ENCODE results near the gene CTCFL. TPM values are rescaled to one million over a fixed set of nuclear protein-coding genes. Genes with fewer than 3 reads are reported as not detected.
A peak's percentile ranks its signal among the peaks of the same experiment; 100 is the strongest.

The CTCFL gene
- total and polyA plus RNA-seq, 4 donors: not detected

DNA sequence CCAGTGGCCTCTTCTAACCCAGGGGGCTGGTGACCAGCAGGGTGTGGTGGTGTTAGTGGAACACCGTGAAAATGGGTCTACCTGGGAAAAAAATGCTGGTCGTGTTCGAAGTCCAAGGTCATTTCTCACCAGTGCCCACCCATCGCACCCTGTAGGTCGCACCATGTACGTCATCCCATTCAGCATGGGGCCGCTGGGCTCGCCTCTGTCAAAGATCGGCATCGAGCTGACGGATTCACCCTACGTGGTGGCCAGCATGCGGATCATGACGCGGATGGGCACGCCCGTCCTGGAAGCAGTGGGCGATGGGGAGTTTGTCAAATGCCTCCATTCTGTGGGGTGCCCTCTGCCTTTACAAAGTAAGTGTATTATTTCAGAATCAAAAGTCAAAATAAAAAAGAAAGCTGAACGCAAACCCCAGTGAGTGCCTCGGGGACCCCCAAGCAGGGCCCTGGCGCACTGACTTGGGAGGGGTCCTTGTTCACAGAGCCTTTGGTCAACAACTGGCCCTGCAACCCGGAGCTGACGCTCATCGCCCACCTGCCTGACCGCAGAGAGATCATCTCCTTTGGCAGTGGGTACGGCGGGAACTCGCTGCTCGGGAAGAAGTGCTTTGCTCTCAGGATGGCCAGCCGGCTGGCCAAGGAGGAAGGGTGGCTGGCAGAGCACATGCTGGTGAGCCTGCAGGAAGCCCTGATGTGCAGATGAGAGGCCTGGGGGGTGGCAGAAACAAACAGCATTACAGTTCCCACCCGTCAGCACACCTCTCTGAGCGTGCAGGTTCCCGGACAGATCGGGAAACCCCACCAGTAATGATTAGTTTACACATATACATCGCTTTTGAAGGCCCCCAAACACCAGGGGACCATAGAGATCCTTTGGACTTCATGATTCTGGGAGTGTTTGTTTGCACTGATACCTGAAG, 37.9 kb upstream of the CTCFL start:
- intact Hi-C loops (cut with DNase I): no loop called here

DNA sequence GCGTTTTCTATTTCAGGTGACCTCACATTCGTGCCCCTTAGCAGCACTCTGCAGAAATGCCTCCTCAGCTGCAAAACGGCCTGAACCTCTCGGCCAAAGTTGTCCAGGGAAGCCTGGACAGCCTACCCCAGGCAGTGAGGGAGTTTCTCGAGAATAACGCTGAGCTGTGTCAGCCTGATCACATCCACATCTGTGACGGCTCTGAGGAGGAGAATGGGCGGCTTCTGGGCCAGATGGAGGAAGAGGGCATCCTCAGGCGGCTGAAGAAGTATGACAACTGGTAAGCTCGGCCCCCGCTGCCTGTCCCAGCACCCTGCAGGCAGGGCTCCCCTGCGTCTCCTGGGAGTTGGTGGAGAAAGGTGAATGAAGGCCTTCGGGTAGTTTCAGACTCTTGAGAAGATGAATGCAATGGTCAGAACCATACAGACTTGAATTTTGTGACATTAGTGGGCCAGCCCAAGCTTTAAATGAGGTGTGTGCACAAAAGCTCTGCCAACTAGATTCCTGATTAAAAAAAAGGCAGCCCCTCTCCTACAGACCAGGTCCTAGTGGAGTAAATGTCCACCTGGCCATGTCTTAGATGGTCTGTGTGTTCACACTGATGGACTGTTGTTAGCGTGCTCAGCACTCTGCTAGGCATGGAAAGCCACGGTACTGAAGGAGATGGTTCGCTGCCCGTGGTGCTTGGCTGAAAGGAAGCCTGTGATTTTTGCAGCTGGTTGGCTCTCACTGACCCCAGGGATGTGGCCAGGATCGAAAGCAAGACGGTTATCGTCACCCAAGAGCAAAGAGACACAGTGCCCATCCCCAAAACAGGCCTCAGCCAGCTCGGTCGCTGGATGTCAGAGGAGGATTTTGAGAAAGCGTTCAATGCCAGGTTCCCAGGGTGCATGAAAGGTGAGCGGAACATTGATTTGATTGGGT, 36.7 kb upstream of the CTCFL start:
- ATAC-seq (ENCODE audit: low FRiP score): no peak
- Histone ChIP-seq H3K4me3 (ENCODE audit: low read length in 2 of 2) (no peak overlapping the region), H3K27me3 (ENCODE audit: control insufficient read depth in 1 of 2, insufficient read depth in 2 of 2, low read length in 1 of 2) (no peaks in the 10 kb centered on the region), H3K36me3 (ENCODE audit: control insufficient read depth in 1 of 2, insufficient read depth in 2 of 2, low read length in 1 of 2) (no peaks in the 10 kb centered on the region), H3K27ac (ENCODE audit: low read depth in 1 of 2, low read length in 2 of 2) (no peak overlapping the region), H3K4me1 (ENCODE audit: control insufficient read depth in 1 of 2, insufficient read depth in 2 of 2, low read length in 2 of 2) (no peaks in the 10 kb centered on the region), H3K9me3 (ENCODE audit: control insufficient read depth, low read length) (no peaks in the 10 kb centered on the region)
- intact Hi-C loops (cut with DNase I): no loop called here
- no peak for DNase-seq
- WGBS, 2 donors: 83% methylated on average over 24 of the region's 24 CpGs

More for the DNA sequence above, 37.9 kb upstream of the CTCFL start:
- ATAC-seq (ENCODE audit: low FRiP score) (no peak), DNase-seq (no peak)
- H3K4me1 ChIP-seq (ENCODE audit: control insufficient read depth in 1 of 2, insufficient read depth in 2 of 2, low read length in 2 of 2): no peaks in the 10 kb centered on the region
- no peaks in the 10 kb centered on the region for H3K27me3 ChIP-seq (ENCODE audit: control insufficient read depth in 1 of 2, insufficient read depth in 2 of 2, low read length in 1 of 2)
- H3K4me3 ChIP-seq (ENCODE audit: low read length in 2 of 2): no peak overlapping the region
- H3K9me3 ChIP-seq (ENCODE audit: control insufficient read depth, low read length): no peaks in the 10 kb centered on the region
- 94 to 96% methylated on average over 35 of the region's 35 CpGs for WGBS, 2 donors
- H3K27ac ChIP-seq (ENCODE audit: low read depth in 1 of 2, low read length in 2 of 2): no peak overlapping the region
- no peaks in the 10 kb centered on the region for H3K36me3 ChIP-seq (ENCODE audit: control insufficient read depth in 1 of 2, insufficient read depth in 2 of 2, low read length in 1 of 2)

DNA sequence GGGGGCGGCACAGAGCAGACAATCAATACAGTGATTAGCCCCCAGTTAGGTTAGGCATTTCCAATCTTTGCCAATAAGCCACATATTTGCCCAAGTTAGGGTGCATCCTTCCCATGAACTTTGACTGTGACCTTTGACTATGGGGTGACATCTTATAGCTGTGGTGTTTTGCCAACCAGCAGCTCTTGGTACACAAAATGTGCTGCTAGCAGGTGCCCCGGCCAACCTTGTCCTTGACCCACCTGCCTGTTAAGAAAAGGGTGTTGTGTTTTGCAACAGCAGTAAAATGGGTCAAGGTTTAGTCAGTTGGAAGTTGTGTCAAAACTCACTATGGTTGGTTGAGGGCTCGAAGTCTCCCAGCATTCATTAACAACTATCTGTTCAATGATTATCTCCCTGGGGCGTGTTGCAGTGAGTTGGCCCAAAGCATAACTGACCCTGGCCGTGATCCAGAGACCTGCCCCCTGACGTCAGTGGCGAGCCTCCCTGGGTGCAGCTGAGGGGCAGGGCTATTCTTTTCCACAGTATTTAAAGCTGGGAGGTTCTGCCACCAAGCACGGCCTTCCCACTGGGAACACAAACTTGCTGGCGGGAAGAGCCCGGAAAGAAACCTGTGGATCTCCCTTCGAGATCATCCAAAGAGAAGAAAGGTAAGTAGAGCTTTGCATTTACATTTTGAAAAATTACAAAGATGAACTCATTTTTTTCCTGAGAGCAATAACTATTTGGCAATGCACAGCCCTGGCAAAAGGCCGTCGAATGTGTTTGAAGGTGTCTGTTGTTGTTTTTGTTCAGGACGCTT, 35.8 kb upstream of the CTCFL start, which contains the start of gene PCK1:
TSS of gene PCK1 (plus strand) at position 557 of the 802 bp plus-strand sequence. CDS start 302 bp downstream, outside the sequence.
- Histone ChIP-seq H3K4me1 (ENCODE audit: control insufficient read depth in 1 of 2, insufficient read depth in 2 of 2, low read length in 2 of 2) (no peaks in the 10 kb centered on the region), H3K27me3 (ENCODE audit: control insufficient read depth in 1 of 2, insufficient read depth in 2 of 2, low read length in 1 of 2) (no peaks in the 10 kb centered on the region), H3K36me3 (ENCODE audit: control insufficient read depth in 1 of 2, insufficient read depth in 2 of 2, low read length in 1 of 2) (no peaks in the 10 kb centered on the region), H3K27ac (ENCODE audit: low read depth in 1 of 2, low read length in 2 of 2) (no peak within 1 kb of the TSS), H3K9me3 (ENCODE audit: control insufficient read depth, low read length) (no peaks in the 10 kb centered on the region), H3K4me3 (ENCODE audit: low read length in 2 of 2) (no peak within 1 kb of the TSS)
- DNase-seq: no peak
- intact Hi-C loops (cut with DNase I): no loop called here
- peak; percentile 51 for ATAC-seq (ENCODE audit: low FRiP score)
- WGBS, 2 donors: 47 to 51% methylated on average over 14 of the region's 14 CpGs

DNA sequence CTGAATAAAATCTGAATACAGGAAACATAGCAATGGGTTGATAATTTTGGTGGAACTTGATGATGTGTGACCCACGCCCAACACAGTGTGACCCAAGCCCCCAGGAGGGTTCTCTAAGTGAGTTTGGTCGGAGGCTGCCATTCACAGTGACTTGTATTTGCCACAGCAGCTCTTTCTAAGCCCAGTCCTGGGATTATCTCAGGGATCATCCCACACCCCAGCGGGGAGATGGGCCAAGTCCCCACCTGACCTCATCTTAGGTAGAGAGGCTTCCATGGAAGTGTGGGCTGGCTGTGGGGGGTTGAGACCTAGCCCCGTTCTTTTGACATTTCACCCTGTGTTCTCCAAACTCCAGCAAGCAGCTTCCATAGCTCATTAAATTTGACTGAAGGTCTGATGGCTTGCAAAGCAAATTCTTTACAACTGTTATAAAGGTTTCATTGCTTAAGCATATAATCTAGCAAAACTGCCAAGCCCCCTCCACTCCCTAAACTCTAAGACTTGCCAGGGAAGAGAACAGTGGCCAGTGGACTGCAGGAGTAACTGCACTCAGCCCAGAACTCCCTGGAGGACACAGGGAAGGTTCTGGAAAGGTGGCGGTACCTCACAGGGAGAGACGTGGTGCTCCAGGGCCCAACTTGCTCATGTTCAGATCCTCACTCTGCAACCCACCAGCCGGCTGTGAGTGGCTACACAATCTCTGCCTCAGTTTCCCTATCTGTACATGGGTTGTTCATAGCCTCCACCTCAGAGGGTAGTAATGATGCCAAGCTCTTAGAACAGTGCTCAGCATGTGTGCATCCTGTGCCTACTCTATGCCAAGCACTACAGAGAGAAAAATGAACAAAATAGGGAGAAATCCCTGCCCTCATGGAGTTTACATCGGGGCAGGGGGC, 35.0 kb upstream of the CTCFL start:
- Histone ChIP-seq H3K4me3 (ENCODE audit: low read length in 2 of 2) (no peak overlapping the region), H3K9me3 (ENCODE audit: control insufficient read depth, low read length) (no peaks in the 10 kb centered on the region), H3K27me3 (ENCODE audit: control insufficient read depth in 1 of 2, insufficient read depth in 2 of 2, low read length in 1 of 2) (no peaks in the 10 kb centered on the region), H3K36me3 (ENCODE audit: control insufficient read depth in 1 of 2, insufficient read depth in 2 of 2, low read length in 1 of 2) (no peaks in the 10 kb centered on the region), H3K4me1 (ENCODE audit: control insufficient read depth in 1 of 2, insufficient read depth in 2 of 2, low read length in 2 of 2) (no peaks in the 10 kb centered on the region), H3K27ac (ENCODE audit: low read depth in 1 of 2, low read length in 2 of 2) (no peak overlapping the region)
- WGBS, 2 donors: 84% methylated on average over 8 of the region's 8 CpGs
- ATAC-seq (ENCODE audit: low FRiP score): no peak
- intact Hi-C loops (cut with DNase I): no loop called here
- DNase-seq: no peak

GRCh38 chr20:57559289-57559634, 34.3 kb upstream of the CTCFL start:
- Histone ChIP-seq H3K4me3 (ENCODE audit: low read length in 2 of 2) (no peak overlapping the region), H3K27ac (ENCODE audit: low read depth in 1 of 2, low read length in 2 of 2) (no peak overlapping the region), H3K27me3 (ENCODE audit: control insufficient read depth in 1 of 2, insufficient read depth in 2 of 2, low read length in 1 of 2) (no peaks in the 10 kb centered on the region), H3K9me3 (ENCODE audit: control insufficient read depth, low read length) (no peaks in the 10 kb centered on the region), H3K4me1 (ENCODE audit: control insufficient read depth in 1 of 2, insufficient read depth in 2 of 2, low read length in 2 of 2) (no peaks in the 10 kb centered on the region), H3K36me3 (ENCODE audit: control insufficient read depth in 1 of 2, insufficient read depth in 2 of 2, low read length in 1 of 2) (no peaks in the 10 kb centered on the region)
- no peak for ATAC-seq (ENCODE audit: low FRiP score)
- intact Hi-C loops (cut with DNase I): no loop called here
- WGBS, 2 donors: 85% methylated on average over 10 of the region's 10 CpGs
- no peak for DNase-seq

- ATAC-seq (ENCODE audit: low FRiP score): no peak
- H3K36me3 ChIP-seq (ENCODE audit: control insufficient read depth in 1 of 2, insufficient read depth in 2 of 2, low read length in 1 of 2): no peaks in the 10 kb centered on the region
- no peaks in the 10 kb centered on the region for H3K4me1 ChIP-seq (ENCODE audit: control insufficient read depth in 1 of 2, insufficient read depth in 2 of 2, low read length in 2 of 2)
- intact Hi-C loops (cut with DNase I): no loop called here
- no peaks in the 10 kb centered on the region for H3K27me3 ChIP-seq (ENCODE audit: control insufficient read depth in 1 of 2, insufficient read depth in 2 of 2, low read length in 1 of 2)
- no peak for DNase-seq
- 62 to 64% methylated on average over 15 of the region's 15 CpGs for WGBS, 2 donors
- H3K27ac ChIP-seq (ENCODE audit: low read depth in 1 of 2, low read length in 2 of 2): no peak overlapping the region
- no peak overlapping the region for H3K4me3 ChIP-seq (ENCODE audit: low read length in 2 of 2)
- H3K9me3 ChIP-seq (ENCODE audit: control insufficient read depth, low read length): no peaks in the 10 kb centered on the region
These were observed 33.8 kb upstream of the CTCFL start for GRCh38 chr20:57558614-57559288.

GRCh38 chr20:57557926-57558613, 33.1 kb upstream of the CTCFL start:
- H3K27me3 ChIP-seq (ENCODE audit: control insufficient read depth in 1 of 2, insufficient read depth in 2 of 2, low read length in 1 of 2): no peaks in the 10 kb centered on the region
- no peak for DNase-seq
- no peaks in the 10 kb centered on the region for H3K9me3 ChIP-seq (ENCODE audit: control insufficient read depth, low read length)
- H3K27ac ChIP-seq (ENCODE audit: low read depth in 1 of 2, low read length in 2 of 2): no peak overlapping the region
- no peak overlapping the region for H3K4me3 ChIP-seq (ENCODE audit: low read length in 2 of 2)
- whole genome bisulfite sequencing, 2 donors: 71 to 73% methylated on average over 9 of the region's 9 CpGs
- H3K36me3 ChIP-seq (ENCODE audit: control insufficient read depth in 1 of 2, insufficient read depth in 2 of 2, low read length in 1 of 2): no peaks in the 10 kb centered on the region
- ATAC-seq (ENCODE audit: low FRiP score): no peak
- intact Hi-C loops (cut with DNase I): no loop called here
- no peaks in the 10 kb centered on the region for H3K4me1 ChIP-seq (ENCODE audit: control insufficient read depth in 1 of 2, insufficient read depth in 2 of 2, low read length in 2 of 2)
